HUES48 (cell line): Measurements from ENCODE around the gene FCHSD2.

ENCODE experiments used
- H3K27ac ChIP-seq: one replicate; pipeline ENCODE4 v1.7.0; 2013; ENCODE audit warnings: low read depth, low read length, inconsistent platforms
- H3K27me3 ChIP-seq: 2 replicates; pipeline ENCODE4 v1.6.1; 2013; ENCODE audit warnings: mild to moderate bottlenecking, low read length; ENCODE audit not compliant: control insufficient read depth, insufficient read depth
- H3K36me3 ChIP-seq: 2 replicates; pipeline ENCODE4 v1.6.1; 2013; ENCODE audit warnings: low read length; ENCODE audit not compliant: control insufficient read depth, insufficient read depth
- H3K4me1 ChIP-seq: 2 replicates; pipeline ENCODE4 v1.6.1; 2013; ENCODE audit warnings: mild to moderate bottlenecking, low read length; ENCODE audit not compliant: control insufficient read depth, insufficient read depth
- H3K4me3 ChIP-seq: 2 replicates; pipeline ENCODE4 v1.5.1; 2013; ENCODE audit warnings: mild to moderate bottlenecking, low read depth, low read length
- H3K9ac ChIP-seq: 2 replicates; pipeline ENCODE4 v1.6.1; 2013; ENCODE audit warnings: mild to moderate bottlenecking, low read depth, low read length, moderate library complexity
- H3K9me3 ChIP-seq: 2 replicates; pipeline ENCODE4 v1.6.1; 2013; ENCODE audit warnings: low read length; ENCODE audit not compliant: control insufficient read depth, insufficient read depth

Gene FCHSD2

GRCh38 chr11:73055655-73056354, 86.3 kb downstream of the FCHSD2 start:
- H3K9me3 ChIP-seq, result no peaks in the 10 kb centered on the region
- peaks cover 4% of the 10 kb centered on the region for H3K4me1 ChIP-seq
- H3K9ac ChIP-seq, result no peak overlapping the region
- no peak overlapping the region for H3K27ac ChIP-seq
- no peak overlapping the region for H3K4me3 ChIP-seq
- no peaks in the 10 kb centered on the region for H3K36me3 ChIP-seq
- H3K27me3 ChIP-seq, result no peaks in the 10 kb centered on the region

- Histone ChIP-seq H3K27me3 (no peaks in the 10 kb centered on the region), H3K27ac (no peak overlapping the region), H3K9ac (no peak overlapping the region), H3K9me3 (no peaks in the 10 kb centered on the region), H3K4me3 (no peak overlapping the region), H3K36me3 (no peaks in the 10 kb centered on the region), H3K4me1 (peaks cover 4% of the 10 kb centered on the region)
These were observed 87.1 kb downstream of the FCHSD2 start for GRCh38 chr11:73055002-73055401.

- no peak overlapping the region for H3K27ac ChIP-seq
- no peaks in the 10 kb centered on the region for H3K9me3 ChIP-seq
- H3K4me1 ChIP-seq, result no peaks in the 10 kb centered on the region
- H3K27me3 ChIP-seq, result no peaks in the 10 kb centered on the region
- no peak overlapping the region for H3K4me3 ChIP-seq
- H3K36me3 ChIP-seq, result no peaks in the 10 kb centered on the region
- no peak overlapping the region for H3K9ac ChIP-seq
These were observed 88.2 kb downstream of the FCHSD2 start for GRCh38 chr11:73053964-73054363.

- no peak overlapping the region for H3K27ac ChIP-seq
- no peak overlapping the region for H3K4me3 ChIP-seq
- no peak overlapping the region for H3K9ac ChIP-seq
- H3K9me3 ChIP-seq, result no peaks in the 10 kb centered on the region
- no peaks in the 10 kb centered on the region for H3K27me3 ChIP-seq
- no peaks in the 10 kb centered on the region for H3K36me3 ChIP-seq
- H3K4me1 ChIP-seq, result no peaks in the 10 kb centered on the region
These were observed 93.7 kb downstream of the FCHSD2 start for GRCh38 chr11:73048446-73048845.

- H3K36me3 ChIP-seq, result no peaks in the 10 kb centered on the region
- H3K9me3 ChIP-seq, result no peaks in the 10 kb centered on the region
- no peak overlapping the region for H3K4me3 ChIP-seq
- no peaks in the 10 kb centered on the region for H3K4me1 ChIP-seq
- H3K27ac ChIP-seq, result no peak overlapping the region
- no peaks in the 10 kb centered on the region for H3K27me3 ChIP-seq
- no peak overlapping the region for H3K9ac ChIP-seq
These were observed 94.2 kb downstream of the FCHSD2 start for GRCh38 chr11:73047773-73048371.

GRCh38 chr11:73040046-73040445, 102.1 kb downstream of the FCHSD2 start:
- Histone ChIP-seq H3K9ac (no peak overlapping the region), H3K4me1 (peaks cover 6% of the 10 kb centered on the region), H3K36me3 (no peaks in the 10 kb centered on the region), H3K4me3 (no peak overlapping the region), H3K9me3 (no peaks in the 10 kb centered on the region), H3K27me3 (no peaks in the 10 kb centered on the region), H3K27ac (peak overlapping the region; percentile 51)

GRCh38 chr11:73034777-73035176, 107.3 kb downstream of the FCHSD2 start:
- peaks cover under 1% of the 10 kb centered on the region; the same call in 1 of the 2 replicates for H3K4me1 ChIP-seq
- no peak overlapping the region for H3K27ac ChIP-seq
- no peaks in the 10 kb centered on the region for H3K27me3 ChIP-seq
- no peaks in the 10 kb centered on the region for H3K36me3 ChIP-seq
- H3K9ac ChIP-seq, result no peak overlapping the region
- no peak overlapping the region for H3K4me3 ChIP-seq
- H3K9me3 ChIP-seq, result no peaks in the 10 kb centered on the region

GRCh38 chr11:73034331-73034730, 107.8 kb downstream of the FCHSD2 start:
- Histone ChIP-seq H3K9me3 (no peaks in the 10 kb centered on the region), H3K4me1 (peaks cover 5% of the 10 kb centered on the region; the same call in 1 of the 2 replicates), H3K27ac (no peak overlapping the region), H3K36me3 (no peaks in the 10 kb centered on the region), H3K4me3 (no peak overlapping the region), H3K27me3 (no peaks in the 10 kb centered on the region), H3K9ac (no peak overlapping the region)

- Histone ChIP-seq H3K36me3 (no peaks in the 10 kb centered on the region), H3K27me3 (no peaks in the 10 kb centered on the region), H3K27ac (no peak overlapping the region), H3K4me1 (peaks cover 8% of the 10 kb centered on the region; the same call in 1 of the 2 replicates), H3K9ac (no peak overlapping the region), H3K9me3 (peaks cover 10% of the 10 kb centered on the region), H3K4me3 (no peak overlapping the region)
These were observed 112.0 kb downstream of the FCHSD2 start for GRCh38 chr11:73030130-73030529.

- Histone ChIP-seq H3K9ac (no peak overlapping the region), H3K27me3 (no peaks in the 10 kb centered on the region), H3K9me3 (peaks cover 10% of the 10 kb centered on the region), H3K4me3 (no peak overlapping the region), H3K36me3 (no peaks in the 10 kb centered on the region), H3K27ac (no peak overlapping the region), H3K4me1 (peaks cover 8% of the 10 kb centered on the region; the same call in 1 of the 2 replicates)
These were observed 112.7 kb downstream of the FCHSD2 start for GRCh38 chr11:73029403-73029802.

GRCh38 chr11:73028611-73029010, 113.5 kb downstream of the FCHSD2 start:
- H3K27ac ChIP-seq, result no peak overlapping the region
- H3K9ac ChIP-seq, result no peak overlapping the region
- peaks cover 8% of the 10 kb centered on the region; the same call in 1 of the 2 replicates for H3K4me1 ChIP-seq
- no peak overlapping the region for H3K4me3 ChIP-seq
- H3K9me3 ChIP-seq, result peaks cover 10% of the 10 kb centered on the region
- H3K36me3 ChIP-seq, result no peaks in the 10 kb centered on the region
- H3K27me3 ChIP-seq, result no peaks in the 10 kb centered on the region
